ENCODE measurements around the gene CORO7.
A peak's percentile ranks its signal among the peaks of the same experiment; 100 is the strongest.

CORO7 gene

DNA sequence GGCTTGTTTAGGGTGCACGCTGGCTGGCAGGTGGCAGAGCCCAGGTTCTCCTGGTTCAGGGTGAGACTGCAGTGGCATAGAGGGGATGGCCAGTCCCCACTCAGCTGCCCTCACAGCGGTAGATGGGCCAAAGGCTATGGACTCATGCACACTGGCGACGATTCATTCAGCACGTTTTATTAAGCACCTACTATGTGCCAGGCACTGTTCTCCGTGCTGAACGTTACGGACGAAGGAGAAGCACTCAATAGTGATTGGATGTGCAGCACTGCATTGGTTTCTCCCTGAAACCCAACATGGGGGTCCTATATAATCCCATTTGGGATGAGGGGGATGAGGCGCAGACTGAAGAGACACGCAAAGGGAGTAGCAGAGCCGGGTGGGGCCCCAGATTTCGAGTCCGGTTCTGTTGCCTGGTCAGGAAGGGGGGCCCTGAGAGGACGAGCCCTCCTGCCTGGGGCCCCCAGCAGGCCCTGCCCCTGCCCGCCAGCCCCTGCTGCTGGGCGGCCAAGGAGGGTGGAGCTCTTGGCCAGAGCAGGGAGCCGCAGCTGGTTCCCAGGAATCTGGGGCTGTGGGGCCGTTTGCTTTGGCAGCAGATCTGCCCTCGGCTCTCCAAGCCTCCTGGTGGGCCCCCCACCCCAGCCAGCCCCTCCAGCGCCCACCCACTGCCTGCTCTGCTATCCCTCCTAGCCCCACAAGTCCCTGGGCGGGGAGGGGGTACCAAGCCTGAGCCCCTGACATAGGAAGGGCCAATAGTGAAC, 91.7 kb downstream of the CORO7 start:
- no peak overlapping the region for H3K4me3 ChIP-seq (ENCODE audit: low read depth, low read length)

DNA sequence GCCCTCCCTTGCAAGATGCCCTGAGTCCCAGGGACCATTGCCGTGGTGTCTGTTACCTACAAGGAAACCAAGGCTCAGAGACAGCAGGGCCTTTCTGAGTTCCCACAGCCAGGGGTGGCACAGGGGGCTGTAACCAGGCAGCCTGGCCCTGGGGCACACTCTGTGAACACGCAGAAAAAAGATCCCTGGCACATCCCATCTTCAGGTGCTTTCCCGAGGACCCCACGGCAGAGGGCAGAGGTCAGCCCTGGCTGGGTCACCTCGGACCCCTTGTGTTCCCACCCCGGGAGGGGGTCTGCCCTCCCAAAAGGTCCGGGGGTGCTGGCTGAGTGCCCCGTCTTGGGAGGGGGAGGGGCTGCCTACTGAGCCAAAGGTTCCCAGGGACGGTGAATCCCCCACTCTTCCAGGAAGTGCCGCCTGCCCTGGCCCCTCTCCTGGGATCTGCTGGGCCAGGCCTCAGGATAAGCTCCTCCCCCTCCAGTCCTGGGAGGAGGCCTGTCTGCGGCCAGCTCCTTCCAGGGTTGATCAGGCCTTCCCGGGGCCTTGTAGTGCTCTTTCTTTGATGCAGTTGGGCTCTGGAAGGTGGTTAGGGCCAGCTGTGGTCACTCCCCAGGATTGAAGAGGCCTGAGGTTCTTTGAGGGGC, 92.4 kb downstream of the CORO7 start:
- H3K4me3 ChIP-seq (ENCODE audit: low read depth, low read length) = no peak overlapping the region

DNA sequence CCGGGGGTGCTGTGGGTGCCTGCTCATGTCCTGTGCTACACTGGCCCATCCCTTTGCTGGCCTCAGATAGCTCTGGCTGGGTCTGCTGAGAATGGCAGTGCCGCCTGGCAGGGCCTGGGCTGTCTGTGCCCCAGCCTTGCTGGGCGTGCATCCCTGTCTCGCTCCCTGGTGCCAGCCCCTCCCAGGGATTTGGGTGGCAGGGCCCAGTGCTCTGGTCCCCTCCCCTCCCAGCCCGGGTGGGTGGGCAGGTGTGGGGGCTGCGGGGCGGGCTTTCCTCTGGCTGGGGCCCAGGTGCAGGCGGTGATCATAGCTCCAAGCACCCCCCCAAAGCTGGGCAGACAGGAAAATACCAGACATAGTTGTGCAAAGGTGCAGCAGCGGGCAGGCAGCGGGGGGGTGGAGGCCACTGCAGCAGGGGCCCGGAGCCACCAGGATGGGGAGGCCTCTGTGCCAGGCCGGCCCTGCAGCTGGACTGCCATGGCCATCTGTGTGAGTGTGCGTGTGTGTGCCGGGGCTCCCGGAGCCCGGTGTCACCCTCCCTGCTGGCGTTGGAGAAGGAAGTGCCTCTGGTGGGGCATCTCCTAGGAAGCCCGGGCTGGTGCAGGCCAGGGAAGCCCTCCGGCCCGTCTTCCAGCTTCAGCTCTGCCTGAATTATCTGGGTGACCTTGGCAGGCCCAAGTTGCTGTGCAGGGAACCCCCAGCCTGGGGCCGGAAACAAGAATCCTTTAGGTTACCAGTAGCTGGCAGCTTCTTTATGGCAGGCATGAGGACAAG, 93.1 kb downstream of the CORO7 start:
- no peak overlapping the region for H3K4me3 ChIP-seq (ENCODE audit: low read depth, low read length)

- H3K4me3 ChIP-seq (ENCODE audit: low read depth, low read length) = no peak overlapping the region
Observed at GRCh38 chr16:4322121-4323052, 94.0 kb downstream of the CORO7 start.

DNA sequence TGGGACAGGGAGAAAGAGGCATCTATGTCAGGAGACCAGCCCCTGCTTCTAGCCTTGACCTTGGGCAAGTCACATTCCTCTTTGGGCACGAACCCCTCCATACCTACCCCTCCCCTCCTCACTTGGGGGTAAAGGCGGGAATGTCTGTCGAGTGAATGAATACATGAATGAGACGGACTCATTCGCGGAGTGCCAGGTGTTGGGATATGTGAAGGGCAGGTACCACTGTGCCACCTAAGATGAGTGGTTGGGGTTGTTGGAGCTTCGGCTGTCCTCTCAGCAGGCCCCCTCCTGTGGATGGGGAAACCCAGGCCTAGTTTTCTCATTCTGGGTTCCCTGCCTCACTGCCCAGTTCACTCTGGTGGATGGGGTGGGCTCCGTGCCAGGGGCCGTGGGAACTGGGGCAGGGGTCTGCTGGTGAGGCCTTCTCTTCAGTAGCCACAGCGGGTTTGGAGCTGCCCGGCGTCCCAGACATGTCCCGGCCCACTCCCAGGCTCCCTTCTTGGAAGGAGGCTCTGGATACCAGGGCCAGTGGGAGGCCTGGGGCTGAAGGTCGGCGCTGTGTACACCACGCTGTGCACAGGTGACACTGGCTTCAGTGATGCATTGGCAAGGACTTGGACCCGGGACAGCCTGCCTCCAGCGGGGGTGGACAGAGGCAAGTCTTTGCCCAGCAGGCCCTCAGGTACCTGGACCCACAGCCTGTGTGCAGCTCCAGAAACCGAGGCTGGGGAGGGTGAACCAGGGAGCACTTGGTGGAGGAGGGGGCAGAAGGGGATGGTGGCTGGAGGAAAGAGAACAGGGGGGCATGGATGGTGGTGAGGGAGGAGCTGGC, 94.9 kb downstream of the CORO7 start:
- no peak overlapping the region for H3K4me3 ChIP-seq (ENCODE audit: low read depth, low read length)

DNA sequence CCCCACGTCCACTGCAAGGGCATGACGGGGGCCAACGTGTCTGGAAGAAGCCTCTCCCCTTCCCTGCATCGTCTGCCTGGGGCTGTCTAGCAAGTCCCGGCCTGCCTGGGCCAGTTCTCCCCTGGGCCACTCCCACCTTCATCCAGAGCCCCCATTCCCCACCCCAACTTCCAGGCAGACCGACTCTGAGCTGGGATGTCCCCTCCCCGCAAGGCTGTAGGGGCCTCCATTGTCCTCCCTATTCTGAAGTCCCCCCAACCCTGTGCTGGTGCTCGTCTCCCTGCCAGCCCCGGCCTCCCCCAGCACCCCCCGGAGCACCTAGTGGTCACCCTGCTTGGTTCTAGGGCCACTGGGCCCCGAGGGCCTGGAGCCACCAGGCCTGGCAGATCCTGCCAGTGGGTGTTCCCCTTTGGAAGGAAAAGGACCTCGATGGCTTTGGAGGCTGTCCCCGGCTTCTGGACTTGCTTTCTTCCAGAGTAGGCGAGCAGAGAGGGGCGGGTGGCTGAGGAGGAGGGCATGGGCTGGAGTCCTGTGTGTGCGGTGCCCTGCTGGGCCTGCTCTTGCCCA, 95.7 kb downstream of the CORO7 start:
- no peak overlapping the region for H3K4me3 ChIP-seq (ENCODE audit: low read depth, low read length)

GRCh38 chr16:4319454-4320421, 96.7 kb downstream of the CORO7 start:
- H3K4me3 ChIP-seq (ENCODE audit: low read depth, low read length) = no peak overlapping the region

DNA sequence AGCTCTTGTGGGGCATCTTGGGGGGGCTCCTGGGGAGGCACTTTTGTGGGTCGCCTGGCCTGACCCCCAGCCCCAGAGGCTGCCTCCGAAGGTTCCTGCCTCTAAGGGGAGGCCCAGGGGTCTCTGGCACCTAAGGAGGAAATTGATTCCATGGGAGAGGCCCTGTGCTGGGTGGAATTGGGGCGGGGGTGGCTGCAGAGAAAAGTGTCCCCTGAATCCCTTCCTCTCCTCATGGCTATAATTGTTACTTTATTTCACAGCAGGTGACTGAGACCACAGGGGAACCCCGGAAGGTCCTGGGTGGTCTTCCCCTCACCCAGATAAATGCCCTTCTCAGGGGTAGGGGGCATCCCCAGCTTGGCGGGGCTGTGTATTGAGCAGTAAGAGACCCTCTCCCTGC, 97.4 kb downstream of the CORO7 start:
- H3K4me3 ChIP-seq (ENCODE audit: low read depth, low read length) = no peak overlapping the region

DNA sequence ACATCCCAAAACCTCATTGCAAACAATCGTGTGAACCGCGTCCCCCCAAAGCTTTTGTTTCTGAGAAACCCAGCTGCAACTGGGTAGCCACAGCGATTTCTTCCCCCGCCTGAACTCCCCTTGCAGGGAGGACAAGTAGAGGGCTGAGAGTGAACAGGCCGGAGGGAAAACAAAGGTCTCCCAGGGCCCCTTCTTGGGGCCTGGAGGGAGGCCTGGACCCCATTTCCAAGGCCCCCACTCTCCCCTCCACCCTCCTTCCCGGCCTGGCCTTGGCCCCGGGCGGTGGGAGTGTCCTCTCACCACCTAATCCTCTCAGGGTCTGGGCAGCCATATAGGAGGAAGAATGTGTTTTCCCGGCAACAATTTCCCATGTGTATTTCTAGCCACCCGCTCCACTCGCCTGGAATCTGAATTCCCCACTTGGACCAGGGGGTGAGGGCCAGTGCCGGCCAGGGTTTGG, 97.9 kb downstream of the CORO7 start:
- no peak overlapping the region for H3K4me3 ChIP-seq (ENCODE audit: low read depth, low read length)

- H3K4me3 ChIP-seq (ENCODE audit: low read depth, low read length) = no peak overlapping the region
Observed at GRCh38 chr16:4317532-4318450, 98.6 kb downstream of the CORO7 start.

DNA sequence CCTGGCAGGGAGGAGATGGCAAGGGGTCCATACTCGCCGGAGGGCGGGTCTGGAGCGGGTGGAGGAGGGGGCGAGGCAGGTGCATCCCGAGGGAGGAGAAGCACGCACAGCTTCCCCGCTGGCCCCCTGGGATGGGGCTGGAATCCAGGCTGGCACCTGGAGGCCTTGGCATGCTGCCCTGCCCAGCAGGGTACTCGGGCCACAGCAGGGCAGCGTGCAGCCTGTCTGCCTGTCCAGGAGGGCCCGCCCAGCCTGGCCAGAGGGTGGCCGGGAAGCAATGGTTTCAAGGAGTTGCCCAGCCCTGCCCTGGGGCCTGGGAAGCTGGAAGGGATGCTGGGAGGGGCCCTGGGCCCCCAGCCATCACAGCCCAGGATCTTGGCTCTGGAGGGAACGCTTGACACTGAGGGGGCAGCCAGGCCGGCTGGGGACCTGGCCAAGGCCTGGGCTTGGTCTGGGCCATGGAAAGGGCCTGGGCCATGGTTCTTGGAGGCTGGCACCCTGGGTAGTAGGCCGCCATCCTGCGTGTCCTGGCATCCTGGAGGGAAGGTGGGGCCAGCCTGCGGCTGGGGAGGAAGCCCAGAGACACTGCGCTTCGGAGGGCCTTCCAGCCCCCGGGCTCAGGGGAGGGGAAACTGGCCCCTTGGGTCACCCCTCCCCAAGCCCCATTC, 99.4 kb downstream of the CORO7 start:
- H3K4me3 ChIP-seq (ENCODE audit: low read depth, low read length) = peak overlapping the region; percentile 57

DNA sequence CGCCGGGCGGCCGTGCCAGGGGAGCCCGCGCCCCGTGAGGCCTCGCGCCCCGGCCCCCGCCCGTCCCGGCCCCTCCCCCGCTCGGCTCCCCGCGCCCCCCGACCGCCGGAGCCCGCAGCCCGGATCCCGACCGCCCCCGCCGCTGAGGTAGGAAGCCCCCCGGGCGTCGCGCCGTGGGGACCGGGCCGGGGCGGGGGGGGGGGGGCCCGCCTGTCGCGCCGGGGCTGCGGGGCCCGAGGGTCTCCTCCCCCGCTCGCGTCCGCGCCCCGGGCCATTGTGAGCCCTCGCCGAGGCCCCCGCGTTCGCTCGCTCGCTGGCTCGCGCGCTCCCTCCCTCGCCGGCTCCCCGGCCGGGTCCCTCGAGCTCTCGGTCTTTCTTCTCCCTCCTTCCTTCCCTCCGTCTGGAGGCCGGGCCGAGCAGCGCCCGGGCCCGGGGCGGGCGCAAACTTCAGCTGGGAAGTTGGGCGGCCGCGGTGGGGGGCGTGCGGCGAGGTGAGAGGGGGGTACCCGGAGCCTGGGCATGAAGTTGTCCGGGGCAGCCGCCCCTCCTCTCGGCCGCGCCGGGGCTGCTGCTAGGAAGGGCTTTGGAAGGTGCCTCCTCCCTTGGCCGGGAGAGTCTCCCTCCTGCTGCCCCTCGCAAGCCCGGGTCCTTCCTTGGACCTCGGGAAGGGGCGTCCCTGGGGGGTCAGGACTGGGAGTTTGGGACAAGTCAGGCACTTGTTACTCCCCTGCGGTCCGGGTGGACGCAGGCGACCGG, 100.1 kb downstream of the CORO7 start:
- H3K4me3 ChIP-seq (ENCODE audit: low read depth, low read length) = peak overlapping the region; percentile 57

- peak within 1 kb of the TSS; percentile 57 for H3K4me3 ChIP-seq (ENCODE audit: low read depth, low read length)
Observed at GRCh38 chr16:4315186-4316107, 100.9 kb downstream of the CORO7 start, which contains the start of gene GLIS2. GLIS2 (plus strand) TSS chr16:4316067; CDS start chr16:4332281, 16,214 bp downstream.

DNA sequence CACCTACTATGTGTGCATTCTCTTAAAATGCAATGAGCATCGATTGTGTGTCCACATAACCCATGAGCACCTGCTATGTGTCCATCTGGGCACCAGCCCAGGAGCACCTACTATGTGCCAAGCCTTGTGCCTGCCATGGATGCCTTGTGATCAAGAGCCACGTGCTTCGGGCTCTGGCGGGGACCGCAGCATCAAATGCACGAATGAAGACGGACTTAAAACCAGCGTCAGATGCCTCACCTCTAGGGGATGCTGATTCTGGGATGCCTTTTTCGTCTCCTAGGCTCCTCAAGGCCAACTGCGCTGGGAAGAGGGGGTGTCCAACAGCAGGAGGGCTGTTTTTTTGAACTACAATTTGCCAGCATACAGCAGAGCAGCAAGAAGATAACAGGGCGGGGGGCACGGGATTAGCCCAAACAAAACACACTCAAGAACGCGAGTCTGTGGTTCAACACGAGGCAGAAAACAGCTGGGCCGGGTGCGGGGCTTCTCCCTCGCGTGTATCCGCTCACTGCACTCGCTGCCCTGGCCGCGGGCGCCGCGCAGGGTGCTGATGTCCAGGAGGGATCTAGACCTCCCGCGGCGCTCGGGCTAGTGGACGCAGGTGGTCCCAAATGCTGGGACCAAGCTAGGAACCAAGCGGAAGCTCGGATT, 101.7 kb downstream of the CORO7 start:
- peak overlapping the region; percentile 41 for H3K4me3 ChIP-seq (ENCODE audit: low read depth, low read length)

Measured in iPS-11a (cell line).